IPS-NIHi11 (cell line): ENCODE results near the gene GATAD2A.
A peak's percentile ranks its signal among the peaks of the same experiment; 100 is the strongest.
"Not testable (repeated sequence)": the region's sequence is repeated elsewhere in the genome, so short reads cannot be mapped to it uniquely, and the experiment has no call there.

ENCODE experiments used
- DNase-seq: peaks from one replicate; pipeline ENCODE4 v3.0.0; 2012; ENCODE audit warnings: mixed read lengths, low spot score

The GATAD2A gene

DNA sequence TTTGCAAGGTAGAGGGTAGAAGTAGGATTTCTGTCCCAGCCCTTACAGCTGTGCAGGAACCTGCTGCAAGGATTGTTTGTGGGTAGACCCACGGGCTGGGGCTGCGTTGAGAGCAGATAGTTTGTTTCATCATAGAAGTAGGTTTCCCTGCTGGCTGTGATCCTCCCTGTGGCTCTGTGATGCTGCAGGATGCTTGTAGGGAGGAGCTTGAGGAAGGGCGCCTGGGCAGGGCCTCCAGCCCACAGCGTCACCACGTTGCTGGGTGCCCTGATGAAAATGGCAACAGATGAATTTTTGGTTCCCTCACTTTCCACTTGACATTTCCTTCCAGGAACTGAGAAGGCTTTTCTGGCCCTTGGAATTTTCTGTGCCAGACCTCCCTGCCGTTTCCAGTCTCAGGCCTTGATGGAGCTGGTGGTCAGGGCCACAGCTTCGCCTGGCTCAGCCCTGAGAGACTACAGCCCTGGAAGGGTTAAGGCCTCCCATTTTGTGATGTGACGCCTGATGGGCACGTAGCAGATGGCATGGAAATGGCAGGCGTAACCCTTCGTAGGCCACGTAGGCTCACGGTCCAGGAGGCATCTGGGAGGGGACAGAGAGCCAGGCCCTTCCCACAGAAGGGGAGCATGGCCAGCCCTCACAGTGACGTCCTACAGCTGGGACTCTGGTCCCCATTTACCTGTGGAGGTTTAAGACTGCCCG, 42.2 kb downstream of the GATAD2A start:
- no peak for DNase-seq

- no peak for DNase-seq
Measured at GRCh38 chr19:19448238-19448544, 42.7 kb downstream of the GATAD2A start.

GRCh38 chr19:19451429-19452242, 46.2 kb downstream of the GATAD2A start:
- DNase-seq = no peak

- no peak for DNase-seq
Measured at GRCh38 chr19:19452243-19453124, 47.0 kb downstream of the GATAD2A start.

DNA sequence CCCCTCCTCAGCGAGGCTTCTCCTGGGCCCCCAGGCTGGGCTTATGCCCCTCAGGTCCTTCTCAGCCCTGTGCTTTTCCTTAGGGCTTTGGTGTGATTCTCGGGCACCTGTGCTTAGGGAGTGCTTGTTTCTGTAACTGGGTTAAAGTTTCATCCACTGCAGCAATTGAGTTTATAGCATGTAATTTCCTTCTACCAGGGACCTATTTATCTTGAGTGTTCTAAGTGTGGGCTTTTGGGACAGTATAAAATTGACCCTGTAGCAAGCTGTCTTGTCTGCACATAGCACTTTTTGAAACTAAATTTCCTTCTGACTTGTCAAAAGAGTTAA, 47.6 kb downstream of the GATAD2A start:
- DNase-seq = no peak

- not testable (repeated sequence) for DNase-seq
Measured at GRCh38 chr19:19455166-19455919, 49.9 kb downstream of the GATAD2A start.

- DNase-seq = no peak
Measured at GRCh38 chr19:19457671-19458070, 52.2 kb downstream of the GATAD2A start.

GRCh38 chr19:19458110-19458816, 52.8 kb downstream of the GATAD2A start:
- DNase-seq = no peak

GRCh38 chr19:19459073-19459472, 53.6 kb downstream of the GATAD2A start:
- DNase-seq = no peak

- DNase-seq = no peak
Measured at GRCh38 chr19:19459707-19460251, 54.3 kb downstream of the GATAD2A start.

GRCh38 chr19:19460258-19460731, 54.8 kb downstream of the GATAD2A start:
- no peak for DNase-seq

DNA sequence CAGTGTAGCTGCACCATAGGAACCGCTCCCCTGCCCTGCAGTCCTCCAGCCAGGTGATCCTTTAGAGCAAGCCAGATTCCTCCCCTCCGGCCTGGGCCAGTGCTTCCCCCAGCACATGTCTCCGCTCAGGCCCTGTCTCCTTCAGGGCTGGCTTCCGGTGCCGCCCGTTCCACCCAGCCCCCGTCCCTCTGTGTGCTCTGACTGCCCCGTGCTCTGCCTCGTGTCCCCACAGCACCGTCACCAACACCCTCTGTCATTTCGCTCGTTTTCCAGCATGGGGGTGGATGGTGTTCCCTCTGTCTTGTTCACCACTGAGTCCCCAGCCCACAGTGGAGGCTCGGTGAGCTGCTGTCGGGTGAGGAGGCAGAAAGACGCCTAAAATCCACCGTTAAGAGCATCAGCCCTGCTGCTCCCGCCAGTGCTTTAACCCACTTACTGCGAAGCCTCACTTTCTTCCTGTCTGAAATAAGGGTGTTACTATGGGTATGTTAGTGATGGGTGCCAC, 55.3 kb downstream of the GATAD2A start:
- peak; percentile 46 for DNase-seq

- no peak for DNase-seq
Measured at GRCh38 chr19:19461306-19461670, 55.8 kb downstream of the GATAD2A start.

GRCh38 chr19:19461671-19462622, 56.5 kb downstream of the GATAD2A start:
- peak; percentile 96 for DNase-seq

DNA sequence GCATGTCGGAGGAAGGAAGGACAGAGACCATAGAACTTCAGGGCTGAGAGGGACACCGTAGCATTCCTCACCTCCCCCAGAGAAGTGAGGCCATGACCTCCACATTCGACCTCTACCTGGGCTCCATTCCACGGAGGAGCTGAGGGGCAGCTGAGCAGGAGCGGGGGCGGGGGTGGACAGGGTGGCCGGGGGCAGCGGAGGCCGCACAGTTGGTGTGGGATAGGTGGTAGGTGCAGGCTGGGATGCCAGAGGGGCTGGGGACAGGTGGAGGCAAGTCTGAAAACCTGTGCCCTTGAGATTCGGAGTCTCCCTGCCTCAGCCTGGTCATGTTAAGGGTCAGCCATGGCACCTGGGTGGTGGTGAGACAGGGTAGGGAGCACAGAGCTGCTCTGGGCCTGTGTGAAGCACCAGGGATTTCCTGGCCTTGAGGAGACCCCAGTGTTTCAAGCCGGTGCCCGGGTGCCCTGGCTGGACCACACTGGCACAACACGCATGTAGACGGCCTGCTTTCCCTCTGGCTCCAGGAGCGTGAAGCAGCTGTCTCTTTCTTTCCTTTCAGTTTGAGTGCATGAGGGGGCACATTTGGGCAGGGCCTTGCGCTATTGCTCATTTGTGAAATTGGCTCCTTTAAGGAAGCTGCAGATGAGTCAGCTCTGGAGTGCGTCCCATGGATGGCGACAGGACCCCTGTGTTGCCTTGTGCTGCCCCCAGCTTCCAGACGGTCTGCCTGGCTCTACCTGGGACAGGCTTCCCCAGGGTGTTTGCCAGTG, 58.1 kb downstream of the GATAD2A start:
- DNase-seq = no peak

- peak; percentile 71 for DNase-seq
Measured at GRCh38 chr19:19464339-19465098, 59.0 kb downstream of the GATAD2A start.

DNA sequence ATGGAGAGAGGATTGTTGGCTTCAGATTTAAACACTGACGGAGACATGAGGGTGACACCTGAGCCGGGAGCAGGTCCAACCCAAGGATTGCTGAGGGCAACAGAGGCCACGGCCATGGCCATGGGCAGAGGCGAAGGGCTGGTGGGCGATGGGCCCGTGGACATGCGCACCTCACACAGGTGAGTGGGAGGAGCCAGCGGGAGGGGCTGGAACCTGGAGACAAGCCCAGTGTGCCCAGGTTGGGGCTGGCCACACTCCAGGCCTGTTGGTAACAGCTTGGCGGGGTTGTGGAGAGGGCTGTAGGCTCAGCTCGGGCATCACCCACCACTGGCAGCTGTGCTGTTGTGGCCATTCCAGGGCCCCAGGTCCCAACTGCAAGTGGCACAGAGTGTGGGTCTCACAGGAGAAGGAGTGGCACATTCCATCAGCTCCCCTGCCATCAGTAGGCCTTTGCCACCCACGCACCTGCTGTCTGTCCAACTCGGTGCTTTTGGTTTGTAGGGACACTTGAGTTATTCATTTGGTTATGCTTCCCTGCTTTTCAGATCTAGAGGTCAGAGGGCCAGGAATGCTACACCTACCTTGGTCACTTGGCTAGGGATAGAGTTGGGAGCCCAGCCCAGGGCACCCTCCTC, 60.1 kb downstream of the GATAD2A start:
- DNase-seq = no peak

DNA sequence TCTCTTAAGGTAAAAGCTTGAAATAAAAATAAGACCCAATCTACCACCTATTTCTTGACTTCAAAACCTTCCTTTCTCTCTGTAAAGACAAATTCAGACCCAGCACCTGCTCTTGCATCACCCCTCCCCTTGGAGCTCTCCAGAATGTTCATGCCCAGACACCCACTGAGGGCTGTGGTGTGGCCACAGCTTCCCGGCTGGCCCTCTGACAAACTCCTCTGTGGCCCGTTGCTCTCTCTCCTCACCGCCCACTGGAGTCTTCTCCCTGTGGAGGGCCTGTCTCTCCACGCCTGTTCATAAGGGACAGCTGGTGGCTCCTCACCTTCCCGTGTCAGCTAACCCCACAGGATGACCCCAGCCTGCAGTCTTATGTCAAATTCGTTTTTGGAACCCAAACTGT, 60.7 kb downstream of the GATAD2A start:
- DNase-seq = no peak
